GM19351 (cell line): ENCODE data around the gene TREML1.
"Not testable (repeated sequence)": the region's sequence is repeated elsewhere in the genome, so short reads cannot be mapped to it uniquely, and the experiment has no call there.

Source experiments
- ATAC-seq: cut with Tn5 transposase; IDR thresholded peaks from one replicate; pipeline ENCODE4 v1.9.1; 2021; ENCODE audit warnings: mild to moderate bottlenecking, moderate library complexity; ENCODE audit not compliant: unreplicated experiment

The TREML1 gene

DNA sequence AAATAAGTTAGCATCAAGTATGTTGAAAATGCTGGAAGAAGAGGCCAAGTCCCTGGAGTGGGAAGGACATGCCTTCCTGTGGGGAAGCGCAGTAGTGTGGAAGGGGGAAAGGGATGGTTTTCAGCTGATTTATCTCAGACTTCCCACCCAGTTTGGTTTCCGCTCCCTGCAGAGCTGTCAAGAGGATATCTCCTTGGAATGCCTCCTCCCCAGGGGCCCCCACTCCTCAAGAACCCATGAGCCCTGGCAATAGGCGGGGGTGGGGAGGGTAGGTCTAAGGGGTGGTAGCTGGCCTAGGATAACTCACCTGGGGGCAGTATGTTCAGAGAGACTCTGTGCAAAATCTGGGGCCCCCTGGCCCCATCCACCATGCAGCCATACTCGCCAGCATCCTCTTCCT lies 696 bp downstream of the TREML1 start:
- no peak for ATAC-seq

DNA sequence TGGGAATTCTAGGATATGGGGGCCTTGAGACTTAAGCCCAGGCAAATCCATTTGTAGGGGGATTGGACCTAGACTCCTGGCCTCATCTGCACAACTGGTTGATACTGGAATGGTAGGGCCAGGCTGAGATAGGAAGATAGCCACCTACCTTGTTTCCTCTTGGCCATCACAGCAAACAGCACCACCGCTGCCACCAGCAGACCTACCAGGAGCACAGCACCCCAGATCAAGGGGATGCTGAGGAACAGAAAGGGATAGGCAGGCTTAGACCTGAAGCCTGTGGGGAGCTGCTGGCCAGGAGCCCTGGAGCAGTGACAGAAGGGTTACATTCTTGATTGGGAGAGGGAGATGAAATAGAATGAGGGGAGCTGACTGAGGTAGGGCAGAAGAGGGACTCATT lies 3.5 kb downstream of the TREML1 start:
- ATAC-seq: no peak

DNA sequence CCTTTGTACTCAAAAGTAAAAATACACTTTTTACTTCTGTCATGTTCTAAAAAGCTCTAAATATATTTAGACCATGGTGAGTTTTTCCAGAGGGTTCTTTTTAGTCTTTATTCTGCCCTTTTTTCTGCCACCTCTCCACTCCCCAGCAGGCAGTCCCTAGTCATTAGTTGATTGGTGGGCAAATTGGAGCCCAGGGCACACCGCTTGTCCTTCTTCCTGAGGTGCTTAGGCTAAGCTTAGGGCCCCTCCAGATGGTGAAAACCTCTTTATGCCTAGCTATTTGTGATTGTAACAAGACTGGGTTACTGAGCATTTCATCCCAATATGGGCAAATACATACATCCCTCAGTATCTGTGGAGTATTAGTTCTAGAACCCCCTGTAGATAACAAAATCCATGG lies 6.2 kb downstream of the TREML1 start:
- ATAC-seq: no peak

DNA sequence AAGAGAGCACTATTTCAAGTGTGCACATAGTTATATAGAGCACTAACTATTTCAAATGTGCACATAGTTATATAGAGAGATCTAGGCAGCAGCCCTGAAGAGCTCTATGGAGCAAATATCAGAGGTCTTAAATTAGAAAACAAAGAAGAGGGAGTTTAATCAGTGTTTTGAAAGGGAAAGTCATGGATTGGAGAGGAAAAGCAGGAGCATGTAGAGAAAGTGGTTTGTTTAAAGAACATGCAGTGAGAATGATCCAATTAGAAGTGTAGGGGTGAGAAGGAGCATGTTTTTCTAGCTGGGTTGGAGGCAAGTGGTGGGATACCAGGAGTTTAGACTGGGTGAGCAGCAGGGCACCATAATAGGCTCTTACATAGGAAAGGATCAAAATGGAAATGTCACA lies 17.2 kb downstream of the TREML1 start:
- no peak for ATAC-seq

DNA sequence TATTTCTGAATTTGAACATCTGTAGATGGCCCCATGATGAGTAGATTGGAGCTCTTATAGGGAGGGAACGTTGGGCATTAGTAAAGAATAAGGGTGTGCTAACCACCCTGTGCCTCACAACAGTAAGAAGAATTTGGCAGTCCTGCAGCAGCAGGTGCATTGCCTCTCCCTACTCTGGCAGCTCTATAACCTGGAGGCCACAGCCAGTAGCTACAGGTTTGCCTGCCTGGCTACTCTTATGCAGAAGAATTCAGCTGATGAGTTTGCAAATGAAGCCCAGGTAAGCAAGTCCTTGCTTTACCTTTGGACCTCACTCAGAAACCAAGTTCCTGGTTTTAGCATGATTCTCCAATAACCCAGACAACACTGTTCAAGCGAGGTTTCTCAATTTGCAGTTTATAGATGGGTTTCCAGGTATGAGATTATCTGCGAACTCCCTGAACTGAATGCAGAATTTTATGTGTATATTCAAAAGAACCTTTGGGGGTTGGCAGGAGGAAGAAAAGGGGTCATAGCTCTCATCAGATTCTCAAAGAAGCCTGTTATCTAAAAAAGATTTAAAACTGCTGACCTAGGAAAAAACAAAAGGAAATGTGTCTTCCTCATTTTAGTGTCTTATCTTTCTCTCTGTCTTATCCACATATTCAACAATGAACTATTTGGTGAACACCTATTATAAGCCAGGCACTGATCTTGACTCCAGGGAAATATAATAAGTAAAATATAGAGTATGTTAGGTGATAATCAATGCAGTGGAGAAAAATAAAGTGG lies 18.9 kb downstream of the TREML1 start:
- no peak for ATAC-seq

DNA sequence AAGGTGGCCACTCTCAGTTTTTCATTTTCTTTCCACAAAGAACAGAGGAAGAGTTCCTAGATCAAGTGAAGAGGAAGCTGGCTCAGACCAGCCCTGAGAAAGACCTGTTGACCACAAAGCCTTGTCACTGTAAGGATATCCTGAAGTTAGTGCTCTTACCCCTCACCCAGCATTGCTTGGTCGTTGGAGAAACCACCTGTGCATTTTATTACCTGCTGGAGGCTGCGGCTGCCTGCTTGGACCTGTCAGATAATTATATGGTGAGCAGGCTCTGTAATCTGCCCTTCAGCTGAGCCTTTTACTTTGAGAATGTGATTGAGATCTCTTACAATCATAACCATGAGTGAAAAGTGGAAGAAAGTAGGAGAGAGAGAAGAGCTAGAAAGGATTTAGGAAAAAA lies 21.9 kb downstream of the TREML1 start:
- ATAC-seq: no peak

DNA sequence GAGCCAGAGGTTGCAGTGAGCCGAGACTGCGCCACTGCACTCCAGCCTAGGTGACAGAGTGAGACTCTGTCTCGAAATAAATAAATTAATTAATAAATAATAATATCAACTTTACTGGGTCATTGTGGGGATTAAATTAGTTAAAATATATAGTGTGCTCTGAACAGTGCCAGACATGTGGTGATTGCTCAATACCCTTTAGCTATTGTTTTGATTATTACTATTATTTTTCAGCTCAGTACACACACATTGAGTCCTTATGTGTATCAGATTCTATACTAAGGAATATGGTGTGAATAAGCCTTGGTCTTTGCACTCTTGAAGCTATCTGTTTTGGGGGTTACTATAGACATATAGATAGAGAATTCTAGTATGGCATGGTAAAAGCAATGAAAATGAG lies 28.9 kb downstream of the TREML1 start:
- no peak for ATAC-seq

DNA sequence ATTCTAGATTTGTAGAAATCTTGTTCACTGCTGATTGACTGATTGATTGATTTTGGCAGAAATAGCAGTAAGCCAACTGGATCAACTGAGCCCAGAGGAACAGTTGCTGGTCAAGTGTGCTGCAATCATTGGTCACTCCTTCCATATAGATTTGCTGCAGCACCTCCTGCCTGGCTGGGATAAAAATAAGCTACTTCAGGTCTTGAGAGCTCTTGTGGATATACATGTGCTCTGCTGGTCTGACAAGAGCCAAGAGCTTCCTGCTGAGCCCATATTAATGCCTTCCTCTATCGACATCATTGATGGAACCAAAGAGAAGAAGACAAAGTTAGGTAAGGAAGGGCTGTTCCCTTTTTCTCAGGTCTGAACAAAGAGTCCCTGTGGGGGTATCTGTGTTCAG lies 31.2 kb downstream of the TREML1 start:
- no peak for ATAC-seq

DNA sequence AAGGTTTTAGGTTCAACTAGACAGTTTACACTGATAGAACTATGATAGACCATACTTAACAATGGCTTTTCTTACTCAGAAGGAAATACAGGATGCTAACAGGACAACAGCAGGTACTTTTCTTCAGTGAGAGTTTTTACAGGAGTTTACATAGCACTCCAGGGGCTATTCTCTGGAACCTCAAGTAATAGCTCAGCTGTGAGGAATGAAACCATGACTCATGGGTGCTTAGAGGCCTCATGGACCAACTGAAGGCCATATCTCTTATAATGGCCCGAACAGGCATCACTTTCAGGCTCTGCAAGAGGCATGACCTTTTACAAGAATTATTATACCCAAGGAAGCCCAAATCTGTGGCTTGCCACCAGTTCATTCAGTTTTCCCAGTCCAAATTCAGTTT lies 31.8 kb downstream of the TREML1 start:
- no peak for ATAC-seq

DNA sequence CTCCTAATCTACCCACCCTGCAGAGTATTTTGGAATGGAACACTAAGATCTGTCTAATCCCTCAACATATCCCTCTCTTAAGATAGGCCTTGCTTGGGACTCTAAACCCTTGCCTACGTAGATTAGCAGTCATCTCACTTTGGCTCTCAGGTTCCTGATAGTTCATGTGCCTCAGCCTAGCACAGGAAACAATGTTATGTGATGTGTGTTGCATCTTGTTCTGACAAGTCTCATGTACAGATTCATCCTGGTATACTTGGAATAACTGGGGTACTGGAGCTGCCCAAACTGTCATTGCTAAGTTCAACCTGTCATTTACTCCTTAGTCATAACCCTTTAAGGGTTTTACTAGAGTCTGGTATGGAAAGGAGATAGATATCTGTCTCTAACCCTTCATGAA lies 34.1 kb downstream of the TREML1 start:
- no peak for ATAC-seq

DNA sequence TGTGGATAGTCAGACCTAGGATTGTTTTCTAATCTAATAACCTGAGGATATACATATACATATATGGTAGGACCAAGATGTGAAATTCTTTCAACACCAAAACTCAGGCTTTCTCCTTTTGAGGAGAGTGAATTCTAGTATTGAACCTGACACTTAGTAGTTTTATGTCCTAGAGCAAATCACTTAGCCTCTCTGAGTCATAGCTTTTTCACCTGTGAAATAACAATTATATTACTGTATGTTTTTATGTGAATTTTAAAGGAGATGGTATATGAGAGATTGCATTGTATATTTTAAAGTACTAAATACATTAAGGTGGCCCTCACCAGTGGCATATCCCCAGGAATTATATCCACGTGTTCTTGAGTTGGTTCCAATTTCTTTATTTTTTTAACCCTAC lies 34.6 kb downstream of the TREML1 start:
- ATAC-seq: no peak

DNA sequence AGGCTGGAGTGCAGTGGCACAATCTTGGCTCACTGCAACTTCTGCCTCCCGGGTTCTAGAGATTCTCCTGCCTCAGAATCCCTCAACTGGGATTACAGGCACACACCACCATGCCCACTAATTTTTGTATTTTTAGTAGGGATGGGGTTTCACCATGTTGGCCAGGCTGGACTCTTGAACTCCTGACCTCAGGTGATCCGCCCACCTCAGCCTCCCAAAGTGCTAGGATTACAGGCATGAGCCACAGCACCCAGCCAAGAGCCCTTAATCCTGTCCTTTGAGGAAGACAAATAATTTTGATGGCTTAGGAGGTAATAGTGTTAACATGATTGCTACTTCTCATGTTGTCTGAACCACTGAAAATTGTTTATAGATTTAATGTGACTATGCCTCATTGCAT lies 39.1 kb downstream of the TREML1 start:
- not testable (repeated sequence) for ATAC-seq

DNA sequence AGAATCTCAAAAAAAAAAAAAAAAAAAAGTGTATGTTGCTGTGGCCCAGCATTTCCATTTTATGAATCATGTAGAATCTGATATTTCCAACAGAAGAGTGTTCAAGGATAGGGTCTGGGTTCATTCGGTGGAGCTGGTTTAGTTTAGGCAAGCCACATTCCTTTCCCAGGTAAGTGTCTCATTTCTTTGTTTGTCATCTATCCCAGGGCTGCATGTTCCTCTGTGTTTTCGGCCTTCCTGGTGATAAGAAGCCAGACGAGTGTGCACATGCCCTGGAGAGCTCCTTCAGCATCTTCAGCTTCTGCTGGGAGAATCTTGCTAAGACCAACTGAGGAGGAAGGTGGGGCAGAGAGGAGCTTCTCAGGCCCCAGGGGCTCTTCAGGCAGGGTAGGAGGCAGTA lies 43.1 kb downstream of the TREML1 start:
- ATAC-seq: no peak

DNA sequence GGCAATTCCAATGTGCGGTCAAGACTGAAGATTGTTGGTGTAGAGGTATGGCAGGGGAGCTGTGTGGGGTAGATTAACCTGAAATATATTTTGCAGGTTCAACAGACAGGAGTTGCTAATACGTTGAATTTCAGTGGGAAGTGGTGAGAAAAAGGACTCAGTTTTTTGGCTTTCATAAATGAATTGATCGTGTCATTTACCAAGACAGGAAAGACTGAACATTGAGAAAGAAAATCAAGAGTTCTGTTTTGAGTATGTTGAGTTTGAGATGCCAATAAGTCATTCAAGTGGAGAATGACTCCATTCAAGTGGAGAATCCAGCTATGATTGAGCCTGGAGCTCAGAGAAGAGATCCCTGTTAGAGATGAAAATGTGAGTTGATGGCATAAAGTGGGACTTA lies 50.3 kb downstream of the TREML1 start:
- no peak for ATAC-seq

DNA sequence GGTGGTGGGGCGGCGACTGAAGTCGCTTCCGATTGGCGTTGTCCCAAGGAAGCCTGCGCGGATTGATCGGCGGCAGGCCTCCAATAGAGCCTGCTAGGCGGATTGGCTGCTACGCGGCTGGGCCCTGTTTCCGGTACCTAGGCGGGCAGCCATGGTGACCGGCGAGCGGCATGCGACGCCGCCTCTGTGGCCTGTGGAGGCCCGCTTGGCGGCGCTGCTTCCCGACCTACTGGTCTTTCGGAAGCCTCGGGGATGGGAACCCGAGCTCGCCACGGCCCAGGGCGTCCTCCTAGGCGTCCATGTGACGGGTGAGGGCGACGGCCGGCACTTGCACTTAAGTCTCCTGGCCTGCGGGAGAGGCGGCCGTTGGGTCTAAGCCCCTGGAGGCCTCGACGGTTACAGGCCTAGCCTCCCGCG lies 53.3 kb downstream of the TREML1 start:
- no peak for ATAC-seq
